ENCODE data around the gene PCDH9.

PCDH9 gene

DNA sequence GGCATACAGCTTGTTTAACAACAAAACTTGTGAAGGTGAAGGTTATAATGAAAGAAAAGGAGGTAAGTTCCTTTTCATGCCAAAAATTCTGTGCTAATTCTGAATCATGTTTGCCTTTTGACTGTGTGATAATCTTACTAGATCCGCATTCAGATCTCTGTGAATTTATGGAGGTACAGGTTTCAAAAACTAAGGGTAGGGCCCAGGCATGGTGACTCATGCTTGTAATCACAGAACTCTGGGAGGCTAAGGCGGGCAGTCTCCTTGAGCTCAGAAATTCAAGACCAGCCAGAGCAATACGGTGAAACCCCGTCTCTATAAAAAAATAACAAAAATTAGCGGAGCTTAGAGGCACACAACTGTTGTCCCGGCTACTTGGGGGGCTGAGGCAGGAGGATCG, 45.9 kb downstream of the PCDH9 start:
- H3K4me1 ChIP-seq (ENCODE audit: control insufficient read depth, insufficient read depth, low read length): peaks cover 8% of the 10 kb centered on the region
- H3K9ac ChIP-seq (ENCODE audit: low read length): no peak overlapping the region
- no peaks in the 10 kb centered on the region for H3K27me3 ChIP-seq (ENCODE audit: control insufficient read depth, insufficient read depth, low read length)
- no peaks in the 10 kb centered on the region for H3K9me3 ChIP-seq (ENCODE audit: control insufficient read depth, low read length)
- no peak overlapping the region for H3K4me3 ChIP-seq (ENCODE audit: low read length)
- H3K36me3 ChIP-seq (ENCODE audit: control insufficient read depth, insufficient read depth, low read length): no peaks in the 10 kb centered on the region

- H3K4me1 ChIP-seq (ENCODE audit: control insufficient read depth, insufficient read depth, low read length): peaks cover 8% of the 10 kb centered on the region
- no peaks in the 10 kb centered on the region for H3K9me3 ChIP-seq (ENCODE audit: control insufficient read depth, low read length)
- no peaks in the 10 kb centered on the region for H3K36me3 ChIP-seq (ENCODE audit: control insufficient read depth, insufficient read depth, low read length)
- H3K9ac ChIP-seq (ENCODE audit: low read length): no peak overlapping the region
- no peak overlapping the region for H3K4me3 ChIP-seq (ENCODE audit: low read length)
- H3K27me3 ChIP-seq (ENCODE audit: control insufficient read depth, insufficient read depth, low read length): no peaks in the 10 kb centered on the region
Observed at GRCh38 chr13:67183151-67183550, 47.0 kb downstream of the PCDH9 start.

- Histone ChIP-seq H3K4me3 (ENCODE audit: low read length) (no peak overlapping the region), H3K9me3 (ENCODE audit: control insufficient read depth, low read length) (no peaks in the 10 kb centered on the region), H3K4me1 (ENCODE audit: control insufficient read depth, insufficient read depth, low read length) (no peaks in the 10 kb centered on the region), H3K27me3 (ENCODE audit: control insufficient read depth, insufficient read depth, low read length) (no peaks in the 10 kb centered on the region), H3K36me3 (ENCODE audit: control insufficient read depth, insufficient read depth, low read length) (no peaks in the 10 kb centered on the region), H3K9ac (ENCODE audit: low read length) (no peak overlapping the region)
Observed at GRCh38 chr13:67175836-67176459, 54.2 kb downstream of the PCDH9 start.

DNA sequence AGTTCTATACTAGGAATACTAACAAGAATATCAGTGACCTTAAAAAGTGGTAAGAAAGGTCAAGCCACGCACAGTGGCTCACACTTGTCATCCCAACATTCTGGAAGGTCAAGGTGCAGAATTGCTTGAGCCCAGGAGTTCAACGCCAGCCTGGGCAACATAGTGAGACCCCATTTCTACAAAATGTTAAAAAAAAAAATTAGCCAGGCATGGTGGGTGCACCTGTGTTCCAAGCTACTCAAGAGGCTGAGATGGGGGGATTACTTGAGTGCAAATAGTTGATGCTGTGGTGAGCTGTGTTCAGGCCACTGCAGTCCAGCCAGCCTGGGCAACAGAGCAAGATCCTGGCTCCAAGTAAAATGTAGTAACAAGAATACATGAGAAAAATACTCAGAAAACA, 61.8 kb downstream of the PCDH9 start:
- Histone ChIP-seq H3K9ac (ENCODE audit: low read length) (no peak overlapping the region), H3K4me1 (ENCODE audit: control insufficient read depth, insufficient read depth, low read length) (peaks cover 4% of the 10 kb centered on the region), H3K4me3 (ENCODE audit: low read length) (no peak overlapping the region), H3K9me3 (ENCODE audit: control insufficient read depth, low read length) (no peaks in the 10 kb centered on the region), H3K36me3 (ENCODE audit: control insufficient read depth, insufficient read depth, low read length) (no peaks in the 10 kb centered on the region), H3K27me3 (ENCODE audit: control insufficient read depth, insufficient read depth, low read length) (no peaks in the 10 kb centered on the region)

GRCh38 chr13:67167420-67167819, 62.7 kb downstream of the PCDH9 start:
- Histone ChIP-seq H3K9me3 (ENCODE audit: control insufficient read depth, low read length) (no peaks in the 10 kb centered on the region), H3K4me3 (ENCODE audit: low read length) (no peak overlapping the region), H3K27me3 (ENCODE audit: control insufficient read depth, insufficient read depth, low read length) (no peaks in the 10 kb centered on the region), H3K9ac (ENCODE audit: low read length) (no peak overlapping the region), H3K36me3 (ENCODE audit: control insufficient read depth, insufficient read depth, low read length) (no peaks in the 10 kb centered on the region), H3K4me1 (ENCODE audit: control insufficient read depth, insufficient read depth, low read length) (peaks cover 4% of the 10 kb centered on the region)

- Histone ChIP-seq H3K27me3 (ENCODE audit: control insufficient read depth, insufficient read depth, low read length) (no peaks in the 10 kb centered on the region), H3K9ac (ENCODE audit: low read length) (no peak overlapping the region), H3K4me1 (ENCODE audit: control insufficient read depth, insufficient read depth, low read length) (no peaks in the 10 kb centered on the region), H3K4me3 (ENCODE audit: low read length) (no peak overlapping the region), H3K9me3 (ENCODE audit: control insufficient read depth, low read length) (no peaks in the 10 kb centered on the region), H3K36me3 (ENCODE audit: control insufficient read depth, insufficient read depth, low read length) (no peaks in the 10 kb centered on the region)
Observed at GRCh38 chr13:67161176-67161575, 69.0 kb downstream of the PCDH9 start.

- Histone ChIP-seq H3K36me3 (ENCODE audit: control insufficient read depth, insufficient read depth, low read length) (no peaks in the 10 kb centered on the region), H3K4me1 (ENCODE audit: control insufficient read depth, insufficient read depth, low read length) (no peaks in the 10 kb centered on the region), H3K9me3 (ENCODE audit: control insufficient read depth, low read length) (no peaks in the 10 kb centered on the region), H3K4me3 (ENCODE audit: low read length) (no peak overlapping the region), H3K9ac (ENCODE audit: low read length) (no peak overlapping the region), H3K27me3 (ENCODE audit: control insufficient read depth, insufficient read depth, low read length) (no peaks in the 10 kb centered on the region)
Observed at GRCh38 chr13:67158903-67159302, 71.2 kb downstream of the PCDH9 start.

DNA sequence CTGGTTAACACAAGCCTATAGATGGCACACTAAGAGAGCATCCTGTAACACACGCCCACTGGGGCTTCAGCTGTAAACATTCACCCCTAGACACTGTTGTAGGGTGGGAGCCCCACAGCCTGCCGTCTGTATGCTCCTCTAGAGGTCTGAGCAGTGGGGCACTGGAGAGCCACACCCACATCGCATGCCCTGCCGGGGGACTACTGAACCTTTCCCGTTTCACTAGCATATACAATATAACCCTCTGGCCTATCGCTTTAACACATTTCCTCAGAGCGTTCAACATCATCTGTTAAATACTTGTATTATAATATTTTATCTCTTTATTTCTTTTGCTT, 73.4 kb downstream of the PCDH9 start:
- no peaks in the 10 kb centered on the region for H3K9me3 ChIP-seq (ENCODE audit: control insufficient read depth, low read length)
- no peak overlapping the region for H3K9ac ChIP-seq (ENCODE audit: low read length)
- H3K27me3 ChIP-seq (ENCODE audit: control insufficient read depth, insufficient read depth, low read length): no peaks in the 10 kb centered on the region
- no peaks in the 10 kb centered on the region for H3K4me1 ChIP-seq (ENCODE audit: control insufficient read depth, insufficient read depth, low read length)
- no peaks in the 10 kb centered on the region for H3K36me3 ChIP-seq (ENCODE audit: control insufficient read depth, insufficient read depth, low read length)
- H3K4me3 ChIP-seq (ENCODE audit: low read length): no peak overlapping the region

- no peaks in the 10 kb centered on the region for H3K27me3 ChIP-seq (ENCODE audit: control insufficient read depth, insufficient read depth, low read length)
Observed at GRCh38 chr13:67155898-67156722, 74.0 kb downstream of the PCDH9 start.

GRCh38 chr13:67152085-67152484, 78.1 kb downstream of the PCDH9 start:
- H3K4me3 ChIP-seq (ENCODE audit: low read length): no peak overlapping the region
- H3K36me3 ChIP-seq (ENCODE audit: control insufficient read depth, insufficient read depth, low read length): no peaks in the 10 kb centered on the region
- no peaks in the 10 kb centered on the region for H3K27me3 ChIP-seq (ENCODE audit: control insufficient read depth, insufficient read depth, low read length)
- H3K9ac ChIP-seq (ENCODE audit: low read length): no peak overlapping the region
- H3K9me3 ChIP-seq (ENCODE audit: control insufficient read depth, low read length): no peaks in the 10 kb centered on the region
- H3K4me1 ChIP-seq (ENCODE audit: control insufficient read depth, insufficient read depth, low read length): no peaks in the 10 kb centered on the region

More at GRCh38 chr13:67155898-67156722, 74.0 kb downstream of the PCDH9 start:
- H3K9me3 ChIP-seq (ENCODE audit: control insufficient read depth, low read length): no peaks in the 10 kb centered on the region
- H3K36me3 ChIP-seq (ENCODE audit: control insufficient read depth, insufficient read depth, low read length): no peaks in the 10 kb centered on the region
- no peak overlapping the region for H3K9ac ChIP-seq (ENCODE audit: low read length)
- no peak overlapping the region for H3K4me3 ChIP-seq (ENCODE audit: low read length)
- no peaks in the 10 kb centered on the region for H3K4me1 ChIP-seq (ENCODE audit: control insufficient read depth, insufficient read depth, low read length)

- no peaks in the 10 kb centered on the region for H3K4me1 ChIP-seq (ENCODE audit: control insufficient read depth, insufficient read depth, low read length)
- no peaks in the 10 kb centered on the region for H3K36me3 ChIP-seq (ENCODE audit: control insufficient read depth, insufficient read depth, low read length)
- no peaks in the 10 kb centered on the region for H3K9me3 ChIP-seq (ENCODE audit: control insufficient read depth, low read length)
- H3K4me3 ChIP-seq (ENCODE audit: low read length): no peak overlapping the region
- no peaks in the 10 kb centered on the region for H3K27me3 ChIP-seq (ENCODE audit: control insufficient read depth, insufficient read depth, low read length)
- H3K9ac ChIP-seq (ENCODE audit: low read length): no peak overlapping the region
Observed at GRCh38 chr13:67151652-67152051, 78.5 kb downstream of the PCDH9 start.

DNA sequence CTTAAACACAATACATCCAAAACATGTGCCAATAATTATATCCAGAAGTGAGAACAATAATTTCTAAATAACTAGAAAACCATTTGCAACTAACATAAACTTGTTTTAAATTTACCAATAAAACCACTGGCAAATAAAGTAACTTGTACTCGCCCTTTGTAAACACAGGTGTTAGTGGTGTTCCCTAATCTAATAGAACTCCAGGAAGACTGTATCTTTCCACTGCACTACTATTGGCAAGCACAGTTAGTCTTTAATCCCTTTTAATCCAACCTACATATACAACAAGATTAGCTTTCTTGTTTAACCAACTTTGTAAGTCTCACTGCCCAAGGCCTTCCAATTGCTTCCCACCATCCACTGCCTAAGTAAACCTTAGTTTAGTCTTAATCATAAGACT, 79.5 kb downstream of the PCDH9 start:
- no peaks in the 10 kb centered on the region for H3K4me1 ChIP-seq (ENCODE audit: control insufficient read depth, insufficient read depth, low read length)
- no peaks in the 10 kb centered on the region for H3K36me3 ChIP-seq (ENCODE audit: control insufficient read depth, insufficient read depth, low read length)
- H3K9ac ChIP-seq (ENCODE audit: low read length): no peak overlapping the region

More for the DNA sequence above, 79.5 kb downstream of the PCDH9 start:
- H3K27me3 ChIP-seq (ENCODE audit: control insufficient read depth, insufficient read depth, low read length): no peaks in the 10 kb centered on the region
- H3K9me3 ChIP-seq (ENCODE audit: control insufficient read depth, low read length): no peaks in the 10 kb centered on the region
- no peak overlapping the region for H3K4me3 ChIP-seq (ENCODE audit: low read length)

All from mucosa of stomach (tissue), 1 donor.